Measurements from ENCODE around the gene RNF169.
A peak's percentile ranks its signal among the peaks of the same experiment; 100 is the strongest.

Gene RNF169

DNA sequence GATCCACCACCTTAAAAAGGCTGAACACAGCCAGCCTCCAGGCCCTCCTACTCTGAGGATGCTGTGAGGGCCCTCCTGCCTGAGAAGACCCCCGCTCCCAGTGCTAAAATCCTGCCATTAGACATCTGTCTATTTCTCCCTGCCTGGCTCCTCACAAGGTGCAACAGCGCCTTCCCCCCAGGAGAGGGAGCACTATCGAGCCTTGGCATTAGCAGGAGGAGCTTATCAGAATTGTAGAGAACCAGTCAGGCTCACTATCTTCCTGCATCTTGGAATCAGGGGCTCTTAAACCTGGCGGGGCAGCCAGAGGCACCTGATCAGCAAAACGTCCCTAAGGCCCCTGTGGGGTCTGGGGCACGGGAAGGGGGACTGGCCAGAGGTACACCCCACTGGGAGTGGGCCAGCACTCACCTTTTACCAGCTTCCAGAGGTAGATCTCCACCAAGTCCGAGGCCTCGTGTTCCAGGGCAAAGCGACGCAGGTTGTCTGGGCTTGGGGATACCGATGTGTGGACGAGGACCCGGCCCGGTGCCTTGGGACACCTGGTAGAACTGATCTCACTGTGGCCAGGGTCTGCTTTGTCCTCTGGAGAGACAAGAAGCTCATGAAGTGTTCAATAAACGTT lies 46.2 kb upstream of the RNF169 start:
- Histone ChIP-seq H3K79me1 (ENCODE audit: low read depth, low read length) (no peaks in the 10 kb centered on the region), H3K9ac (ENCODE audit: low read depth, low read length, poor library complexity) (no peak overlapping the region), H3K18ac (ENCODE audit: low read length) (peak overlapping the region; percentile 57), H2BK5ac (ENCODE audit: low read length) (no peak overlapping the region), H3K9me3 (replicated peaks in 1 of 2; ENCODE audit: control insufficient read depth in 2 of 2, insufficient read depth in 1 of 2, low read depth in 1 of 2, low read length in 2 of 2) (no peaks in the 10 kb centered on the region), H2AK5ac (ENCODE audit: low read depth, low read length) (peak overlapping the region; percentile 60), H3K4me3 (ENCODE audit: low read length in 2 of 2) (no peak overlapping the region), H3K4me2 (ENCODE audit: insufficient read depth, low read length, poor library complexity, severe bottlenecking) (no peak overlapping the region), H2BK12ac (ENCODE audit: low read length) (no peak overlapping the region), H3K14ac (ENCODE audit: low read length) (no peak overlapping the region), H3K27me3 (ENCODE audit: control insufficient read depth in 3 of 3, insufficient read depth in 3 of 3, low read depth in 1 of 3, low read length in 3 of 3) (peaks cover 0 to 5% (median 0%) of the 10 kb centered on the region in 3 experiments), H3K23ac (ENCODE audit: low read depth, low read length, poor library complexity) (peak overlapping the region; percentile 89), H3K36me3 (replicated peaks in 1 of 2; ENCODE audit: control insufficient read depth in 2 of 2, insufficient read depth in 2 of 2, low read length in 2 of 2) (no peaks in the 10 kb centered on the region), H4K8ac (ENCODE audit: low read depth, low read length) (no peak overlapping the region), H3K27ac (replicated peaks; ENCODE audit: low read length) (no peak overlapping the region), H3K4me1 (ENCODE audit: control insufficient read depth in 2 of 2, insufficient read depth in 1 of 2, low read depth in 1 of 2, low read length in 2 of 2) (no peaks in the 10 kb centered on the region), H2BK120ac (ENCODE audit: low read depth, low read length) (no peak overlapping the region), H3K4ac (ENCODE audit: low read length) (no peak overlapping the region), H2BK15ac (ENCODE audit: low read length) (no peak overlapping the region), H2AFZ (ENCODE audit: low read length) (peak overlapping the region; percentile 83), H4K91ac (ENCODE audit: low read depth, low read length, poor library complexity) (no peak overlapping the region)
- peak; percentile 79 for DNase-seq (ENCODE audit: low spot score)
- WGBS, 2 donors (ENCODE audit: extremely low coverage in 2 of 2, insufficient read length in 2 of 2, insufficient replicate concordance in 1 of 2): no CpG with 5 or more reads among the region's 15 CpGs

DNA sequence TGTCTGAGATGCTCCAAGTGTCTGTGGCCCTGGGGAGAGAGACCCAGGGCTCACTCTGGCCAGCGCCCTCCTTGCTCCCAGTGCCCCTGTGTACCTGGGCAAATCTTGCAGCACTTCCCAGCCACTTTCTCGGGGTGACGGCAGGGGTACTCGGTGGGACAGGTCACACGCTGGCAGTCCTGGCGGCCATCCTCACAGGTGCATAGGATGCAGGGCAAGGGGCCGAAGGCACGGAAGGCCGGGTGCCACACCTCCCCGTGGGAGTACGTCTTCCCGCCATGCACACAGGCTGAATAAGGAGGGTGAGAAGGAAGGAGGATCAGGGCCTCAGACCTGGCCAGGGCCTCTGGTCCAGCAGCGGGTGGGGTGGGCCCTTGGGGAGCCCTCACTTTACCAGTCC lies 45.4 kb upstream of the RNF169 start:
- no peak overlapping the region for H3K27ac ChIP-seq (replicated peaks; ENCODE audit: low read length)
- peak overlapping the region; percentile 41 for H2AK5ac ChIP-seq (ENCODE audit: low read depth, low read length)
- peak overlapping the region; percentile 8 for H2BK120ac ChIP-seq (ENCODE audit: low read depth, low read length)
- no peak overlapping the region for H3K4ac ChIP-seq (ENCODE audit: low read length)
- H3K4me3 ChIP-seq (ENCODE audit: low read length in 2 of 2): no peak overlapping the region
- H3K4me1 ChIP-seq (ENCODE audit: control insufficient read depth in 2 of 2, insufficient read depth in 1 of 2, low read depth in 1 of 2, low read length in 2 of 2): no peaks in the 10 kb centered on the region
- H3K4me2 ChIP-seq (ENCODE audit: insufficient read depth, low read length, poor library complexity, severe bottlenecking): no peak overlapping the region
- H3K27me3 ChIP-seq (ENCODE audit: control insufficient read depth in 3 of 3, insufficient read depth in 3 of 3, low read depth in 1 of 3, low read length in 3 of 3): peaks cover 0 to 5% (median 0%) of the 10 kb centered on the region in 3 experiments
- no peaks in the 10 kb centered on the region for H3K9me3 ChIP-seq (replicated peaks in 1 of 2; ENCODE audit: control insufficient read depth in 2 of 2, insufficient read depth in 1 of 2, low read depth in 1 of 2, low read length in 2 of 2)
- H4K91ac ChIP-seq (ENCODE audit: low read depth, low read length, poor library complexity): no peak overlapping the region
- peak overlapping the region; percentile 71 for H3K23ac ChIP-seq (ENCODE audit: low read depth, low read length, poor library complexity)
- no peak overlapping the region for H3K18ac ChIP-seq (ENCODE audit: low read length)
- H3K36me3 ChIP-seq (replicated peaks in 1 of 2; ENCODE audit: control insufficient read depth in 2 of 2, insufficient read depth in 2 of 2, low read length in 2 of 2): no peaks in the 10 kb centered on the region
- no peak overlapping the region for H2BK5ac ChIP-seq (ENCODE audit: low read length)
- H4K8ac ChIP-seq (ENCODE audit: low read depth, low read length): no peak overlapping the region
- no peak overlapping the region for H2AFZ ChIP-seq (ENCODE audit: low read length)
- H3K14ac ChIP-seq (ENCODE audit: low read length): no peak overlapping the region
- no peaks in the 10 kb centered on the region for H3K79me1 ChIP-seq (ENCODE audit: low read depth, low read length)
- WGBS, 2 donors (ENCODE audit: extremely low coverage in 2 of 2, insufficient read length in 2 of 2, insufficient replicate concordance in 1 of 2): no CpG with 5 or more reads among the region's 13 CpGs
- peak overlapping the region; percentile 63 for H2BK12ac ChIP-seq (ENCODE audit: low read length)
- H2BK15ac ChIP-seq (ENCODE audit: low read length): peak overlapping the region; percentile 16
- peak overlapping the region; percentile 50 for H3K9ac ChIP-seq (ENCODE audit: low read depth, low read length, poor library complexity)
- no peak for DNase-seq (ENCODE audit: low spot score)

- no peak for DNase-seq (ENCODE audit: low spot score)
- Histone ChIP-seq H3K4ac (ENCODE audit: low read length) (no peak overlapping the region), H3K27me3 (ENCODE audit: control insufficient read depth in 3 of 3, insufficient read depth in 3 of 3, low read depth in 1 of 3, low read length in 3 of 3) (peaks cover 0 to 5% (median 0%) of the 10 kb centered on the region in 3 experiments), H2AK5ac (ENCODE audit: low read depth, low read length) (no peak overlapping the region), H3K4me1 (ENCODE audit: control insufficient read depth in 2 of 2, insufficient read depth in 1 of 2, low read depth in 1 of 2, low read length in 2 of 2) (peaks cover 7 to 10% of the 10 kb centered on the region in 2 donors), H4K8ac (ENCODE audit: low read depth, low read length) (no peak overlapping the region), H3K9ac (ENCODE audit: low read depth, low read length, poor library complexity) (no peak overlapping the region), H3K9me3 (replicated peaks in 1 of 2; ENCODE audit: control insufficient read depth in 2 of 2, insufficient read depth in 1 of 2, low read depth in 1 of 2, low read length in 2 of 2) (no peaks in the 10 kb centered on the region), H2BK120ac (ENCODE audit: low read depth, low read length) (no peak overlapping the region), H3K18ac (ENCODE audit: low read length) (no peak overlapping the region), H2BK12ac (ENCODE audit: low read length) (no peak overlapping the region), H2AFZ (ENCODE audit: low read length) (no peak overlapping the region), H2BK15ac (ENCODE audit: low read length) (no peak overlapping the region), H3K14ac (ENCODE audit: low read length) (no peak overlapping the region), H4K91ac (ENCODE audit: low read depth, low read length, poor library complexity) (no peak overlapping the region), H3K79me1 (ENCODE audit: low read depth, low read length) (no peaks in the 10 kb centered on the region), H3K27ac (replicated peaks; ENCODE audit: low read length) (no peak overlapping the region), H3K4me2 (ENCODE audit: insufficient read depth, low read length, poor library complexity, severe bottlenecking) (no peak overlapping the region), H3K23ac (ENCODE audit: low read depth, low read length, poor library complexity) (no peak overlapping the region), H3K36me3 (replicated peaks in 1 of 2; ENCODE audit: control insufficient read depth in 2 of 2, insufficient read depth in 2 of 2, low read length in 2 of 2) (no peaks in the 10 kb centered on the region), H3K4me3 (ENCODE audit: low read length in 2 of 2) (no peak overlapping the region), H2BK5ac (ENCODE audit: low read length) (no peak overlapping the region)
- WGBS, 2 donors (ENCODE audit: extremely low coverage in 2 of 2, insufficient read length in 2 of 2, insufficient replicate concordance in 1 of 2): no CpG with 5 or more reads among the region's 3 CpGs
Observed at GRCh38 chr11:74707182-74707581, 41.5 kb upstream of the RNF169 start.

DNA sequence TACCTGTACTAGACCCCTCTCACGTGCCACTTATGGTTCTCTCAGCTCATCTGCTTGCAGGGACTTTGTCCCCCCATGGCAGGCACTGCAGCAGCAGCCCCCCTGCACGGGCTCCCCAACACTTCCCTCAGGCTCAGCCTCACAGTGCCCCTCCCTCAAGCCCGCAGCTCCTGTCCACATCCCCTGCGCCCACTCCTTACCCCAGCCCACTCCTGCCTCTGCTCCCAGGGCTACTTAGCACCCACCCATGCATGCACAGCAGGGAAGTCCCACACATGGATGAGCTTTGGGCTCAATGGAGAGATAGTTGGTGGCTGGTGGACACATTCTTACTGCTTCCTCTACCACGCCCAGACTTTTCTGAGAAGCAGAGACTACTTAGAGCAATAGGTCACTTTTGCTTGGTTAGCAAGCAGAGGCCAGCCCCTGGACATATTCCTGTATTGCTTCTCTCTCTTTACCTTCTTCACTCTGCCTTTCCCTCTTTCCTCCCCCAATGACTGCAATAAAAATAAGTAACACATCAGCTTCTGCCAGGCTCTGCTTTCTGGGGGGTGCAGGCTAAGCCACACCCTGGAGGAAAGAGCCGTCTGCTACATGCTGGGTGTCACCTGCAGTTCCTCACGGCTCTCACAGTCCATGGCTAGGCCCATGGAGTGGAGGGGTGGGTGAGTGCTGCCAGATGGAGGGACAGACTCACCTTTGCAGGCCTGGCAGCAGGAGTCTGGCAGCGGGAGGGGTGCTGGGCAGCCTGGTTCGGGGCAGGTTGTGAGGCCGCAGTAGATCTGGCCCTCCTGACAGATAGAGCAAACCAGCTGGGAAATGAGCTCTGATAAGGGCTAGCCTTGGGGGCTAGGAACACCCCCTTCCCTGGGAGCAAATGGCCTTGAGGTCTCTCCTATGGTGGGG lies 40.8 kb upstream of the RNF169 start:
- Histone ChIP-seq H4K91ac (ENCODE audit: low read depth, low read length, poor library complexity) (peak overlapping the region; percentile 64), H2AK5ac (ENCODE audit: low read depth, low read length) (peak overlapping the region; percentile 37), H3K4ac (ENCODE audit: low read length) (no peak overlapping the region), H3K18ac (ENCODE audit: low read length) (peak overlapping the region; percentile 50), H3K9ac (ENCODE audit: low read depth, low read length, poor library complexity) (no peak overlapping the region), H2BK5ac (ENCODE audit: low read length) (no peak overlapping the region), H2BK120ac (ENCODE audit: low read depth, low read length) (no peak overlapping the region), H3K36me3 (replicated peaks in 1 of 2; ENCODE audit: control insufficient read depth in 2 of 2, insufficient read depth in 2 of 2, low read length in 2 of 2) (no peaks in the 10 kb centered on the region), H3K27ac (replicated peaks; ENCODE audit: low read length) (no peak overlapping the region), H3K4me1 (ENCODE audit: control insufficient read depth in 2 of 2, insufficient read depth in 1 of 2, low read depth in 1 of 2, low read length in 2 of 2) (peaks cover 7 to 10% of the 10 kb centered on the region in 2 donors), H2BK12ac (ENCODE audit: low read length) (peak overlapping the region; percentile 85), H3K79me1 (ENCODE audit: low read depth, low read length) (no peaks in the 10 kb centered on the region), H3K4me3 (ENCODE audit: low read length in 2 of 2) (no peak overlapping the region), H3K27me3 (ENCODE audit: control insufficient read depth in 3 of 3, insufficient read depth in 3 of 3, low read depth in 1 of 3, low read length in 3 of 3) (peaks cover 0 to 5% (median 0%) of the 10 kb centered on the region in 3 experiments), H3K9me3 (replicated peaks in 1 of 2; ENCODE audit: control insufficient read depth in 2 of 2, insufficient read depth in 1 of 2, low read depth in 1 of 2, low read length in 2 of 2) (no peaks in the 10 kb centered on the region), H2AFZ (ENCODE audit: low read length) (no peak overlapping the region), H4K8ac (ENCODE audit: low read depth, low read length) (no peak overlapping the region), H3K14ac (ENCODE audit: low read length) (peak overlapping the region; percentile 59), H3K4me2 (ENCODE audit: insufficient read depth, low read length, poor library complexity, severe bottlenecking) (no peak overlapping the region), H3K23ac (ENCODE audit: low read depth, low read length, poor library complexity) (no peak overlapping the region), H2BK15ac (ENCODE audit: low read length) (peak overlapping the region; percentile 8)
- DNase-seq (ENCODE audit: low spot score): no peak
- no CpG with 5 or more reads among the region's 10 CpGs for WGBS, 2 donors (ENCODE audit: extremely low coverage in 2 of 2, insufficient read length in 2 of 2, insufficient replicate concordance in 1 of 2)

Data from neuronal stem cell (in vitro differentiated cells).